Left renal pelvis (tissue), 4 donors: ENCODE measurements around the gene HTR2A. TPM values are rescaled to one million over a fixed set of nuclear protein-coding genes. Genes with fewer than 3 reads are reported as not detected.

Experiments
- DNase-seq, 4 donors: peaks; one replicate each; pipeline ENCODE4 v3.0.0-alpha.2; 2013; ENCODE audit warnings: low read depth in 4 of 4, low spot score in 3 of 4
- polyA plus RNA-seq, 4 donors: library from polyadenylated mRNA; unstranded; fragments of 120-200 nt; gene quantifications; one replicate each; pipeline ENCODE4 v1.2.1, GENCODE V29; 2013; ENCODE audit not compliant: insufficient read length in 4 of 4

The HTR2A gene
- 1 to 10 TPM in 3 of 4 donors, under 1 TPM in 1; 0.78 to 2.9 (median 1.1) TPM for polyA plus RNA-seq

GRCh38 chr13:46896341-46897137, at the start of gene HTR2A:
HTR2A (minus strand) TSS chr13:46897053; CDS start chr13:46895906, 1,147 bp downstream.
- DNase-seq = peak in 3 of 4 donors; percentile 24 to 39 (median 32)

- no peak for DNase-seq
These were observed 39.7 kb upstream of the HTR2A start for GRCh38 chr13:46936525-46936924.

GRCh38 chr13:46934749-46935148, 37.9 kb upstream of the HTR2A start:
- no peak for DNase-seq

GRCh38 chr13:46926916-46927590, 30.2 kb upstream of the HTR2A start:
- no peak for DNase-seq

GRCh38 chr13:46925486-46925885, 28.6 kb upstream of the HTR2A start:
- DNase-seq = no peak

GRCh38 chr13:46914341-46914740, 17.5 kb upstream of the HTR2A start:
- DNase-seq = no peak

GRCh38 chr13:46913757-46914156, 16.9 kb upstream of the HTR2A start:
- DNase-seq = no peak

GRCh38 chr13:46909042-46909441, 12.2 kb upstream of the HTR2A start:
- DNase-seq = no peak

- no peak for DNase-seq
These were observed 11.6 kb upstream of the HTR2A start for GRCh38 chr13:46908501-46908900.

- DNase-seq = no peak
These were observed 9.6 kb upstream of the HTR2A start for GRCh38 chr13:46906405-46906804.

GRCh38 chr13:46905249-46905648, 8.4 kb upstream of the HTR2A start:
- DNase-seq = no peak

- no peak for DNase-seq
These were observed 6.9 kb upstream of the HTR2A start for GRCh38 chr13:46903748-46904147.

GRCh38 chr13:46901721-46902120, 4.9 kb upstream of the HTR2A start:
- no peak for DNase-seq

- DNase-seq = no peak
These were observed 2.9 kb upstream of the HTR2A start for GRCh38 chr13:46899801-46900200.

- DNase-seq = no peak
These were observed 1.5 kb downstream of the HTR2A start for GRCh38 chr13:46895381-46895780.

- DNase-seq = no peak
These were observed 2.3 kb downstream of the HTR2A start for GRCh38 chr13:46894568-46894967.

- peak; percentile 51 to 70 (median 56) for DNase-seq
These were observed 2.9 kb downstream of the HTR2A start for GRCh38 chr13:46893798-46894560.

GRCh38 chr13:46893221-46893740, 3.6 kb downstream of the HTR2A start:
- no peak for DNase-seq

GRCh38 chr13:46885018-46885417, 11.8 kb downstream of the HTR2A start:
- no peak for DNase-seq

GRCh38 chr13:46884531-46884930, 12.3 kb downstream of the HTR2A start:
- no peak for DNase-seq

GRCh38 chr13:46881621-46882020, 15.2 kb downstream of the HTR2A start:
- DNase-seq = no peak
